Measurements from ENCODE around the gene MRPL39.

MRPL39 gene

GRCh38 chr21:25579226-25580013, 27.9 kb downstream of the MRPL39 start:
- H3K4me3 ChIP-seq (ENCODE audit: low read length) = no peak overlapping the region
- H3K56ac ChIP-seq (ENCODE audit: low read length) = no peak overlapping the region
- no peak overlapping the region for H2BK120ac ChIP-seq (ENCODE audit: low read depth, low read length)
- H3K23ac ChIP-seq (ENCODE audit: low read length) = no peak overlapping the region
- H2BK5ac ChIP-seq (ENCODE audit: low read length) = no peak overlapping the region
- no peak overlapping the region for H4K5ac ChIP-seq (ENCODE audit: low read length)
- no peak overlapping the region for H3K4ac ChIP-seq (ENCODE audit: low read depth, low read length)
- no peak overlapping the region for H2AK5ac ChIP-seq (ENCODE audit: low read length)
- H3K18ac ChIP-seq (ENCODE audit: low read length) = no peak overlapping the region
- H4K8ac ChIP-seq (ENCODE audit: low read depth, low read length) = no peak overlapping the region
- no peak overlapping the region for H3K4me2 ChIP-seq (ENCODE audit: low read length)
- WGBS (ENCODE audit: extremely low coverage, insufficient coverage, low lambda C conversion rate) = no CpG with 5 or more reads among the region's 4 CpGs
- H3K9ac ChIP-seq (ENCODE audit: low read length) = no peak overlapping the region
- H3K4me1 ChIP-seq (ENCODE audit: control insufficient read depth, low read depth, low read length) = no peaks in the 10 kb centered on the region
- H3K79me1 ChIP-seq (ENCODE audit: low read length) = no peaks in the 10 kb centered on the region
- DNase-seq = no peak
- no peaks in the 10 kb centered on the region for H3K79me2 ChIP-seq (ENCODE audit: control insufficient read depth, insufficient read depth, low read length)
- H3K27me3 ChIP-seq (ENCODE audit: insufficient read depth, low read length, poor library complexity) = no peaks in the 10 kb centered on the region
- no peaks in the 10 kb centered on the region for H3K36me3 ChIP-seq (ENCODE audit: control insufficient read depth, insufficient read depth, low read length)
- no peak overlapping the region for H2BK15ac ChIP-seq (replicated peaks; ENCODE audit: low read depth)
- H3K27ac ChIP-seq (ENCODE audit: low read depth, low read length) = no peak overlapping the region

- Histone ChIP-seq H3K79me2 (ENCODE audit: control insufficient read depth, insufficient read depth, low read length) (no peaks in the 10 kb centered on the region), H3K23ac (ENCODE audit: low read length) (no peak overlapping the region), H3K27me3 (ENCODE audit: insufficient read depth, low read length, poor library complexity) (no peaks in the 10 kb centered on the region), H4K5ac (ENCODE audit: low read length) (no peak overlapping the region), H3K18ac (ENCODE audit: low read length) (no peak overlapping the region), H3K4me1 (ENCODE audit: control insufficient read depth, low read depth, low read length) (no peaks in the 10 kb centered on the region), H3K4ac (ENCODE audit: low read depth, low read length) (no peak overlapping the region), H3K56ac (ENCODE audit: low read length) (no peak overlapping the region), H3K27ac (ENCODE audit: low read depth, low read length) (no peak overlapping the region), H2BK15ac (replicated peaks; ENCODE audit: low read depth) (no peak overlapping the region), H4K8ac (ENCODE audit: low read depth, low read length) (no peak overlapping the region), H2AK5ac (ENCODE audit: low read length) (no peak overlapping the region), H2BK5ac (ENCODE audit: low read length) (no peak overlapping the region), H3K4me2 (ENCODE audit: low read length) (no peak overlapping the region), H3K79me1 (ENCODE audit: low read length) (no peaks in the 10 kb centered on the region), H3K9ac (ENCODE audit: low read length) (no peak overlapping the region), H3K36me3 (ENCODE audit: control insufficient read depth, insufficient read depth, low read length) (no peaks in the 10 kb centered on the region), H2BK120ac (ENCODE audit: low read depth, low read length) (no peak overlapping the region), H3K4me3 (ENCODE audit: low read length) (no peak overlapping the region)
- WGBS (ENCODE audit: extremely low coverage, insufficient coverage, low lambda C conversion rate) = no CpG with 5 or more reads among the region's 7 CpGs
- DNase-seq = peak; percentile 20
Observed at GRCh38 chr21:25578056-25578961, 29.0 kb downstream of the MRPL39 start.

DNA sequence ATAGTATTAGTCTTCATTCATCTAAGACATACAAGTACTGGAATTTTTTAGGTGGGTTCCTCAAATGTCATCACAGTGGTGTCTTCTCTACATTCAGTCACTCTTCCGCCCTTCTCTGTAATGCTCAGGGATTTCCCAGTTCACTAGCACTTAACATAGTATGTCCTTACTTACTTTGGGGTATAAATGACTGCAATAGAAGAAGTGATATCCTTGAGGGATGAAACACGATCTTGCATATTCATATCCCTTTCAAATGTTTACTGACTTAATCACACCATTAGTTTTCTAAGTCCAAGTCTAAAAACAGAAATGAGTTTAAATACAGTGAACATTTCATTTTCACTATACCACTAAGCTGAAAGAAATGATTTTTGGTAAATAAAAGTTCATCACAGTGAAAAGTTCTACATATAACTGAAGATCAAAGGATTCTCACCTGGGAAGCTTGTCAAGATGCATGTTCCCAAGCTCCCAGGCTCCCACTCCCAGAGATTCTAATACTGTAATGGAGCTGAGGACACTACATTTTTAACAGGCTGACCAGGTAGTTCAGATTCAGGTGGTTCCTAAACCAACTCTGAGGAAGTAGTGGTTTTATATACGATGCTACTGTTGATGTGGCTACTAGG, 29.7 kb downstream of the MRPL39 start:
- no peak overlapping the region for H3K4me3 ChIP-seq (ENCODE audit: low read length)
- no CpG with 5 or more reads among the region's 3 CpGs for WGBS (ENCODE audit: extremely low coverage, insufficient coverage, low lambda C conversion rate)

GRCh38 chr21:25573409-25574206, 33.7 kb downstream of the MRPL39 start:
- no peak overlapping the region for H2AK5ac ChIP-seq (ENCODE audit: low read length)
- no peak overlapping the region for H3K27ac ChIP-seq (ENCODE audit: low read depth, low read length)
- no peak overlapping the region for H3K4ac ChIP-seq (ENCODE audit: low read depth, low read length)
- H2BK120ac ChIP-seq (ENCODE audit: low read depth, low read length) = no peak overlapping the region
- no peaks in the 10 kb centered on the region for H3K79me2 ChIP-seq (ENCODE audit: control insufficient read depth, insufficient read depth, low read length)
- H3K18ac ChIP-seq (ENCODE audit: low read length) = no peak overlapping the region
- peak; percentile 26 for DNase-seq
- H2BK5ac ChIP-seq (ENCODE audit: low read length) = no peak overlapping the region
- H3K27me3 ChIP-seq (ENCODE audit: insufficient read depth, low read length, poor library complexity) = no peaks in the 10 kb centered on the region
- no peaks in the 10 kb centered on the region for H3K4me1 ChIP-seq (ENCODE audit: control insufficient read depth, low read depth, low read length)
- no peak overlapping the region for H4K8ac ChIP-seq (ENCODE audit: low read depth, low read length)
- no peak overlapping the region for H2BK15ac ChIP-seq (replicated peaks; ENCODE audit: low read depth)
- no peaks in the 10 kb centered on the region for H3K36me3 ChIP-seq (ENCODE audit: control insufficient read depth, insufficient read depth, low read length)
- H4K5ac ChIP-seq (ENCODE audit: low read length) = no peak overlapping the region
- no CpG with 5 or more reads among the region's 6 CpGs for WGBS (ENCODE audit: extremely low coverage, insufficient coverage, low lambda C conversion rate)
- no peak overlapping the region for H3K4me2 ChIP-seq (ENCODE audit: low read length)
- no peak overlapping the region for H3K9ac ChIP-seq (ENCODE audit: low read length)
- H3K4me3 ChIP-seq (ENCODE audit: low read length) = no peak overlapping the region
- H3K79me1 ChIP-seq (ENCODE audit: low read length) = no peaks in the 10 kb centered on the region
- H3K56ac ChIP-seq (ENCODE audit: low read length) = no peak overlapping the region
- H3K23ac ChIP-seq (ENCODE audit: low read length) = no peak overlapping the region

More for the DNA sequence above, 29.7 kb downstream of the MRPL39 start:
- Histone ChIP-seq H3K4ac (ENCODE audit: low read depth, low read length) (no peak overlapping the region), H4K5ac (ENCODE audit: low read length) (no peak overlapping the region), H3K56ac (ENCODE audit: low read length) (no peak overlapping the region), H3K23ac (ENCODE audit: low read length) (no peak overlapping the region), H2BK120ac (ENCODE audit: low read depth, low read length) (no peak overlapping the region), H3K18ac (ENCODE audit: low read length) (no peak overlapping the region), H2BK15ac (replicated peaks; ENCODE audit: low read depth) (no peak overlapping the region), H3K79me2 (ENCODE audit: control insufficient read depth, insufficient read depth, low read length) (no peaks in the 10 kb centered on the region), H3K27me3 (ENCODE audit: insufficient read depth, low read length, poor library complexity) (no peaks in the 10 kb centered on the region), H4K8ac (ENCODE audit: low read depth, low read length) (no peak overlapping the region), H3K79me1 (ENCODE audit: low read length) (no peaks in the 10 kb centered on the region), H2AK5ac (ENCODE audit: low read length) (no peak overlapping the region), H3K4me2 (ENCODE audit: low read length) (no peak overlapping the region), H3K9ac (ENCODE audit: low read length) (no peak overlapping the region), H2BK5ac (ENCODE audit: low read length) (no peak overlapping the region), H3K4me1 (ENCODE audit: control insufficient read depth, low read depth, low read length) (no peaks in the 10 kb centered on the region), H3K36me3 (ENCODE audit: control insufficient read depth, insufficient read depth, low read length) (no peaks in the 10 kb centered on the region), H3K27ac (ENCODE audit: low read depth, low read length) (no peak overlapping the region)
- no peak for DNase-seq

DNA sequence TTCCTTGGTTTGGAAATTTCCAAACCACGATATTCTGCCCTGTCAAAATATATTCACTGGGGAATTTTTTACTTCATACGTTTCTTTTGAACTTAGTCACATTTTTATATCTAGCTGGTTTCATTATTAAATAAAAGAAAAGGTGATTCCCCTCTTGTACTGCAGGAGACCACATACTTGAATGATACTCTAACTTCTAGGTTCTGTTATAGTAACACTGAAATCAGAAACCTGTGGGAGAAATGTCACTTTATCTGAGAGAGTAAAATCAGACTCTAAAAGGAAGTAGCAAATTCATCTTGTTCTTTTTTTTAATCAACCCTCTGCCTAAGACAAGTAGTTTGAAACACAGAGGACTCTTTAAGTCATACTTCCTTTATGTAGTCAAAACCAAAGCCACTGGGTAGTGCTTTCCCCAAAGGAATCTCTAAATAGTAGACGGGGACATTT, 34.4 kb downstream of the MRPL39 start:
- Histone ChIP-seq H3K18ac (ENCODE audit: low read length) (no peak overlapping the region), H3K79me1 (ENCODE audit: low read length) (no peaks in the 10 kb centered on the region), H2BK5ac (ENCODE audit: low read length) (no peak overlapping the region), H3K4me3 (ENCODE audit: low read length) (no peak overlapping the region), H3K9ac (ENCODE audit: low read length) (no peak overlapping the region), H3K4me1 (ENCODE audit: control insufficient read depth, low read depth, low read length) (no peaks in the 10 kb centered on the region), H3K79me2 (ENCODE audit: control insufficient read depth, insufficient read depth, low read length) (no peaks in the 10 kb centered on the region), H3K27me3 (ENCODE audit: insufficient read depth, low read length, poor library complexity) (no peaks in the 10 kb centered on the region), H3K23ac (ENCODE audit: low read length) (no peak overlapping the region), H4K8ac (ENCODE audit: low read depth, low read length) (no peak overlapping the region), H2BK120ac (ENCODE audit: low read depth, low read length) (no peak overlapping the region), H3K56ac (ENCODE audit: low read length) (no peak overlapping the region), H4K5ac (ENCODE audit: low read length) (no peak overlapping the region), H3K36me3 (ENCODE audit: control insufficient read depth, insufficient read depth, low read length) (no peaks in the 10 kb centered on the region), H2AK5ac (ENCODE audit: low read length) (no peak overlapping the region), H3K4me2 (ENCODE audit: low read length) (no peak overlapping the region), H2BK15ac (replicated peaks; ENCODE audit: low read depth) (no peak overlapping the region), H3K4ac (ENCODE audit: low read depth, low read length) (no peak overlapping the region), H3K27ac (ENCODE audit: low read depth, low read length) (no peak overlapping the region)
- no peak for DNase-seq
- WGBS (ENCODE audit: extremely low coverage, insufficient coverage, low lambda C conversion rate) = no CpG with 5 or more reads among the region's 3 CpGs

Measured in mesendoderm (in vitro differentiated cells).